K562 (cell line): ENCODE measurements around the gene PITPNB. TPM values are rescaled to one million over a fixed set of nuclear protein-coding genes. Genes with fewer than 3 reads are reported as not detected.

Experiments
- ATAC-seq: fragments of 200-7000 bp; cut with Tn5 transposase; 3 replicates; pipeline ENCODE4 v1.9.1; 2020; ENCODE audit warnings: moderate library complexity
- BruUV-seq: library from RNA; stranded (reverse); fragments of 400-500 nt; replicated peaks from 2 replicates; lab custom pipeline; 2021; lab: Mats Ljungman, UMichigan
- CTCF ChIA-PET: fragments of 300-600 bp; formaldehyde crosslinking; extraction: SDS; loops from one replicate; lab custom pipeline; 2021; ENCODE audit warnings: low intra/inter-chr PET ratio; lab: Yijun Ruan, JAX
- POLR2A ChIA-PET: fragments of 300-600, 350-650 bp; sonication (Branson Sonifier 250); formaldehyde crosslinking; extraction: SDS; loops from one replicate; lab custom pipeline; 2021; ENCODE audit warnings: antibody characterized with exemption, inconsistent platforms; lab: Yijun Ruan, JAX
- DNase-seq, 4 experiments: peaks; one replicate each; pipeline versions ENCODE4 v3.0.0 to v3.0.0-alpha.2; 2011 to 2018; ENCODE audit warnings: low spot score in 3 of 4, mixed read lengths in 3 of 4; ENCODE audit errors: extremely low read depth in 1 of 4
- FAIRE-seq: peaks from 2 replicates; lab custom pipeline; 2011; peaks lifted over from hg19 to GRCh38; lab: Jason Lieb, UNC
- H2AFZ ChIP-seq: 2 replicates; pipeline ENCODE4 v1.6.0; 2011; ENCODE audit warnings: low read depth, low read length, control low read depth, inconsistent platforms
- H3K27ac ChIP-seq: fragments of 200-600 bp; 3 replicates; pipeline ENCODE4 v1.8.0; 2011; ENCODE audit warnings: low read depth, mild to moderate bottlenecking, control low read depth, inconsistent platforms, low read length, moderate library complexity, mixed read lengths; ENCODE audit errors: extremely low read depth
- H3K27me3 ChIP-seq, 2 experiments: fragments of 300-600 bp in 1 of 2; 2 replicates in 1 of 2; 3 replicates in 1 of 2; pipeline versions ENCODE4 v1.6.0 to v1.8.0; 2011; ENCODE audit warnings: inconsistent platforms in 2 of 2, low read length in 2 of 2, mild to moderate bottlenecking in 1 of 2, mixed read lengths in 1 of 2, moderate library complexity in 1 of 2; ENCODE audit not compliant: control insufficient read depth in 2 of 2, insufficient read depth in 2 of 2
- H3K36me3 ChIP-seq: fragments of 300-600 bp; 3 replicates; pipeline ENCODE4 v1.8.0; 2011; ENCODE audit warnings: mild to moderate bottlenecking, low read length, inconsistent platforms; ENCODE audit not compliant: control insufficient read depth, insufficient read depth
- H3K4me1 ChIP-seq, 2 experiments: fragments of 200-600 bp in 1 of 2; replicated peaks in 1 of 2; 2 replicates in 1 of 2; 3 replicates in 1 of 2; pipeline versions ENCODE4 v1.5.1 to v1.8.0; 2011; ENCODE audit warnings: inconsistent platforms in 2 of 2, low read length in 2 of 2, mild to moderate bottlenecking in 1 of 2, mixed read lengths in 1 of 2, moderate library complexity in 1 of 2; ENCODE audit not compliant: control insufficient read depth in 2 of 2, insufficient read depth in 2 of 2
- H3K4me2 ChIP-seq: 2 replicates; pipeline ENCODE4 v1.6.1; 2011; ENCODE audit warnings: low read length, control low read depth, inconsistent platforms, mixed read lengths; ENCODE audit not compliant: insufficient read depth
- H3K4me3 ChIP-seq: fragments of 200-600 bp; sonication (generic), shearing (Covaris generic); 2 replicates; pipeline ENCODE4 v1.5.1; 2016; ENCODE audit warnings: control low read depth, inconsistent platforms
- H3K79me2 ChIP-seq: fragments of 200-600 bp; 3 replicates; pipeline ENCODE4 v1.8.0; 2011; ENCODE audit warnings: low read length, inconsistent platforms; ENCODE audit not compliant: control insufficient read depth, insufficient read depth
- H3K9ac ChIP-seq, 2 experiments: 2 replicates each; pipeline versions ENCODE4 v1.6.0 to v1.6.1; 2011; ENCODE audit warnings: low read depth in 2 of 2, low read length in 2 of 2, control low read depth in 1 of 2, inconsistent platforms in 1 of 2, mild to moderate bottlenecking in 1 of 2, mixed read lengths in 1 of 2; ENCODE audit not compliant: insufficient read depth in 1 of 2
- H3K9me1 ChIP-seq: one replicate; pipeline ENCODE4 v1.6.0; 2011; ENCODE audit warnings: inconsistent platforms, mild to moderate bottlenecking, low read length, moderate library complexity; ENCODE audit not compliant: control insufficient read depth, insufficient read depth
- H3K9me3 ChIP-seq: replicated peaks from 2 replicates; pipeline ENCODE4 v1.5.1; 2011; ENCODE audit warnings: low read depth, low read length, inconsistent platforms; ENCODE audit not compliant: control insufficient read depth, insufficient read depth
- H4K20me1 ChIP-seq: replicated peaks from 2 replicates; pipeline ENCODE4 v1.6.1; 2011; ENCODE audit warnings: low read length, inconsistent platforms, mixed read lengths; ENCODE audit not compliant: control insufficient read depth, insufficient read depth
- CAMTA2 ChIP-seq: fragments of 250-450 bp; sonication (Bioruptor Pico); conservative IDR thresholded peaks from 2 replicates; pipeline ENCODE4 v1.5.1; 2022
- DACH1 ChIP-seq: fragments of 450-650 bp; IDR thresholded peaks from 2 replicates; pipeline ENCODE4 v1.6.1; 2018; ENCODE audit not compliant: partially characterized antibody
- ELF1 ChIP-seq: fragments of 200-800 bp; sonication (Bioruptor generic); IDR thresholded peaks from 2 replicates; pipeline ENCODE4 v1.6.1; 2016; ENCODE audit warnings: missing genetic modification characterization, missing compliant biosample characterization
- GTF2E2 ChIP-seq: fragments of 200-800 bp; sonication (Bioruptor generic); IDR thresholded peaks from 2 replicates; pipeline ENCODE4 v1.6.1; 2016; ENCODE audit warnings: missing genetic modification characterization, missing compliant biosample characterization
- MCM7 ChIP-seq, 2 experiments: fragments of 450-650 bp; IDR thresholded peaks; 2 replicates each; pipeline ENCODE4 v1.6.1; 2016 to 2018
- NONO ChIP-seq, 2 experiments: fragments of 200-400 bp in 1 of 2; fragments of 450-650 bp in 1 of 2; formaldehyde crosslinking in 1 of 2; IDR thresholded peaks; 2 replicates each; pipeline ENCODE4 v1.6.1; 2017; ENCODE audit warnings: low read depth in 2 of 2, mild to moderate bottlenecking in 2 of 2, moderate library complexity in 2 of 2, low read length in 1 of 2
- PBX2 ChIP-seq, 2 experiments: IDR thresholded peaks in 1 of 2; conservative IDR thresholded peaks in 1 of 2; 2 replicates each; pipeline ENCODE4 v1.6.1; 2016; ENCODE audit warnings: low read depth in 2 of 2, mild to moderate bottlenecking in 1 of 2, missing compliant biosample characterization in 1 of 2, missing genetic modification characterization in 1 of 2, moderate library complexity in 1 of 2
- THRB ChIP-seq: fragments of 450-650 bp; formaldehyde crosslinking; conservative IDR thresholded peaks from 2 replicates; pipeline ENCODE4 v1.4.0; 2022; ENCODE audit warnings: mild to moderate bottlenecking, missing genetic modification characterization
- ZNF253 ChIP-seq: fragments of 250-450 bp; sonication (Bioruptor Pico); conservative IDR thresholded peaks from 2 replicates; pipeline ENCODE4 v1.6.1; 2021; ENCODE audit warnings: mild to moderate bottlenecking
- ZNF318 ChIP-seq, 2 experiments: fragments of 450-650 bp; IDR thresholded peaks; 2 replicates each; pipeline ENCODE4 v1.6.1; 2016; ENCODE audit warnings: mild to moderate bottlenecking in 2 of 2, borderline replicate concordance in 1 of 2, low read depth in 1 of 2, moderate library complexity in 1 of 2
- WGBS: fragments of 100-300 bp; shearing (Covaris generic); methylation state at CpG from one replicate; pipeline ENCODE4 v1.1.6; 2016; ENCODE audit warnings: low coverage, mixed read lengths; ENCODE audit not compliant: insufficient coverage; ENCODE audit errors: missing lambda C conversion rate; 5-methylcytosine and 5-hydroxymethylcytosine counted together
- in situ Hi-C: fragments of 300-500 bp; cut with MboI; formaldehyde crosslinking; loops from 4 replicates; pipeline ENCODE4 v1.15.0; 2018; ENCODE audit warnings: inconsistent platforms, mixed read lengths
- intact Hi-C: fragments of 100-400 bp; cut with micrococcal nuclease; formaldehyde crosslinking; loops from 2 replicates; pipeline ENCODE4 v1.14.2; 2022
- polyA plus RNA-seq, 8 experiments: library from polyadenylated mRNA; depleted of rRNA in 4 of 8; stranded (reverse) in 5 of 8; unstranded in 3 of 8; fragments of >200 nt; fragmentation: Nextera tagmentation in 2 of 8; fragmentation: Illumina TruSeq in 1 of 8; extraction: Ambion mirVana in 2 of 8; extraction: Trizol in 1 of 8; gene quantifications; 2 replicates each; pipeline versions ENCODE4 v1.2.1 to v1.2.3, GENCODE V29; 2011 to 2014; ENCODE audit warnings: inconsistent platforms in 1 of 8, missing spikeins in 1 of 8
- total RNA-seq, 7 experiments: library from RNA; depleted of rRNA in 6 of 7; stranded (reverse); fragments of >200 nt in 6 of 7; fragmentation: Illumina TruSeq in 2 of 7; extraction: Trizol in 2 of 7; gene quantifications; 2 replicates each; pipeline versions ENCODE4 v1.2.1 to v1.2.3, GENCODE V29; 2011 to 2021; ENCODE audit warnings: low replicate concordance in 1 of 7

PITPNB gene
- total and polyA plus RNA-seq, 9 of the 15 experiments (the other 6 are each of a cell fraction or from before 2014, with no cell fraction given): 13.1 to 52.4 (median 34.7) TPM

GRCh38 chr22:27863556-27863955 lies 55.5 kb downstream of the PITPNB start:
- Histone ChIP-seq H3K4me2 (no peak overlapping the region), H3K27ac (no peak overlapping the region), H3K4me3 (no peak overlapping the region), H3K79me2 (no peaks in the 10 kb centered on the region), H3K4me1 (no peaks in the 10 kb centered on the region; a peak in 1 of 5 replicates), H2AFZ (no peak overlapping the region), H4K20me1 (no peaks in the 10 kb centered on the region), H3K27me3 (no peaks in the 10 kb centered on the region), H3K9ac (no peak overlapping the region), H3K36me3 (peaks cover 76% of the 10 kb centered on the region), H3K9me3 (no peaks in the 10 kb centered on the region), H3K9me1 (no peaks in the 10 kb centered on the region)
- DNase-seq (no peak), ATAC-seq (no peak), FAIRE-seq (no peak)
- in situ Hi-C loops: no loop called here
- ChIA-PET POLR2A (interaction anchor here (2.0 kb wide), 1 partner anchor 10 kb away, joined by 4 read pairs; no protein-coding TSS in a partner anchor), CTCF (no interaction called here)
- no TSS peak for BruUV-seq
- 100% methylated on average over 2 of the region's 2 CpGs for WGBS
- intact Hi-C loops: no loop called here
- TF ChIP-seq DACH1 (no peak), NONO (IDR thresholded peaks at IDR 0.05; ENCODE audit: low read depth in 2 of 2, low read length in 1 of 2) (no peak), CAMTA2 (no peak), ZNF253 (CRISPR knock-in tag) (no peak), MCM7 (IDR thresholded peaks at IDR 0.05) (no peak), ELF1 (no peak), THRB (no peak), ZNF318 (IDR thresholded peaks at IDR 0.05; ENCODE audit: borderline replicate concordance in 1 of 2, low read depth in 1 of 2) (no peak), GTF2E2 (tag) (no peak), PBX2 (CRISPR knock-in tag; IDR thresholded peaks at IDR 0.05; ENCODE audit: low read depth) (no peak), PBX2 (tag; conservative IDR thresholded peaks at IDR 0.05; ENCODE audit: low read depth) (no peak)
